Astrocyte of the hippocampus (primary cell): ENCODE data around the gene MCM3AP.
"Not testable (repeated sequence)": the region's sequence is repeated elsewhere in the genome, so short reads cannot be mapped to it uniquely, and the experiment has no call there.

Experiments used
- DNase-seq: peaks from one replicate; pipeline ENCODE4 v3.0.0; 2011; ENCODE audit warnings: low read depth, low spot score

Gene MCM3AP

DNA sequence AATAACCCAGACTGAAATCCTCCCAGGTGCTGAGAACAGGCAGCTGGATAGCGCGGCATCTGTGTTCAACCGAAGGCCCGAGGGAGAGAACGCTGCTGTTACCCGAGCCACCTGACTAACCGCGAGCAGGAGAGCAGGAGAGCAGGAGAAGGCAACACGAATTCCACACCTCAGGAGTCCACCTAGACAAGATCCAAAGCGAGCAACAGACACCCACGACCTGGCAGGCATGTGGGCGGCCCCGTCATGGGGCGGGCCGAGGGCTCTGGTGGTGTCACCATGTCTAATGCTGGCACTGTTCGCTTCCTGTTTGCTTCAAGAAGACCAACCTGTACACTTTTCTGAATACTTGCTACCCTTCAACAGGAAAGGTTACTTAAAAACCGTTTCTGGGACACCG is 80.2 kb downstream of the MCM3AP start:
- DNase-seq, result no peak

DNA sequence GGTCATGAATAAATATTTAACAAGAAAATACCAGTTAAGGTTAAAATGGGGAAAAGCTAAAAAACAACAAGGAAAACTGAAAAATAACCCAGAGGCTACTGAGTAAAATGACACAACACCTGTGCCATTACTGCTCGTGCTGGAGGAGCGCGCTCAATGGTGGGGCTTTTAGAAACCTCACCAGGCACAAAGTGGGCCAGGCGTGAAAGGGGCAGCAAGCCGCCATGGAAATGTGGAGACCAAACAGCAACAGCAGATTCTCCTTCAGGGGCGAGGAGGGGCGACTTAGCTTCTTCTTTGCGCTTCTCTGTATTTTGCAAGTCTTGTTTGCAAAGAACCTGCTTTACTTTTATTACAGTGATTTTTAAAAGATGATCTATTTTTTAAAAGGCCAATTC is 82.2 kb downstream of the MCM3AP start:
- DNase-seq, result no peak

DNA sequence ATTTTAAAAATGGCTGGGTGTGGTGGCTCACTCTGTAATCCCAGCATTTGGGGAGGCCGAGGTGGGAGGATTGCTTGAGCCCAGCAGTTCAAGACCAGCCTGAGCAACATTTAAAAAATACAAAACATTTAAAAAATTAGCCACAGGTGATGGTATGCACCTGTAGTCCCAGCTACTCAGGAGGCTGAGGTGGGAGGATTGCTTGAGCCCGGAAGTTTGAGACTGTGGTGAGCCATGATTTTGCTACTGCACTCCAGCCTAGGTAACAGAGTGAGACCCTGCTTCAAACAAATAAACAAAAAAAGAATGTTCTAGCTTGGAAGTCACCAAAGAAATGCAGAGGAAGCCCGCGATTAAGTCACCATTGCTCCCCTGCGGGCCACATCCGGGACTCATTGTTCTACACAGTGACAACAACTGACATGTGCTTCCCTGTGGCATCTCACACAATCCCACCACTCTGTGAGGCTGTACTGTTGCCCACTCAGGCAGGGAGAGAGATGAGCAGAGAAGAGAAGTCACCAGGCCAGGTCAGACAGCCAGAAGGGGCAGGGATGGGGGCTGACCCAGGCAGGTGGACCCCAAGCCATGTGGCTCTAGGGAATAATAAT is 82.7 kb downstream of the MCM3AP start:
- DNase-seq, result no peak

DNA sequence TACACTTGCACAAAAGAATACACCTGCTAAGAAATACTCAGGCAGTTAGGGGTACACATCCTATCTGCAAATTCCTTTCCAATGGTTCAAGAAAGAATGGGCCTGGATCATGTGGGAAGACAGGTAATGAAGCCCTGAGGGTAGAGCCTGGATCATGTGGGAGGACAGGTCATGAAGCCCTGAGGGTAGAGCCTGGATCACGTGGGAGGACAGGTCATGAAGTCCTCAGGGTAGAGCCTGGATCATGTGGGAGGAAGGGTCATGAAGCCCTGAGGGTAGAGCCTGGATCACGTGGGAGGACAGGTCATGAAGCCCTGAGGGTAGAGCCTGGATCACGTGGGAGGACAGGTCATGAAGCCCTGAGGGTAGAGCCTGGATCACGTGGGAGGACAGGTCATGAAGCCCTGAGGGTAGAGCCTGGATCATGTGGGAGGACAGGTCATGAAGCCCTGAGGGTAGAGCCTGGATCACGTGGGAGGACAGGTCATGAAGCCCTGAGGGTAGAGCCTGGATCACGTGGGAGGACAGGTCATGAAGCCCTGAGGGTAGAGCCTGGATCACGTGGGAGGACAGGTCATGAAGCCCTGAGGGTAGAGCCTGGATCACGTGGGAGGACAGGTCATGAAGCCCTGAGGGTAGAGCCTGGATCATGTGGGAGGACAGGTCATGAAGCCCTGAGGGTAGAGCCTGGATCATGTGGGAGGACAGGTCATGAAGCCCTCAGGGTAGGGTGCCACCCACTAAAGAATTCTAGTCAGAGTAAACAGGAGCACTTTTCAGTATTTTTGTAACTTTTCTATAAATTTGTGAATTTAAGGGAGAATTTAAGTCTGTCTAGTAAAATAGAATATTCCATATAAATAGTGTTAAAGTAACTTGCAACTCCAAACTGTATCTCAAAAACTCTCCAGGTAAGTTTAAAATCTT is 84.3 kb downstream of the MCM3AP start:
- not testable (repeated sequence) for DNase-seq

DNA sequence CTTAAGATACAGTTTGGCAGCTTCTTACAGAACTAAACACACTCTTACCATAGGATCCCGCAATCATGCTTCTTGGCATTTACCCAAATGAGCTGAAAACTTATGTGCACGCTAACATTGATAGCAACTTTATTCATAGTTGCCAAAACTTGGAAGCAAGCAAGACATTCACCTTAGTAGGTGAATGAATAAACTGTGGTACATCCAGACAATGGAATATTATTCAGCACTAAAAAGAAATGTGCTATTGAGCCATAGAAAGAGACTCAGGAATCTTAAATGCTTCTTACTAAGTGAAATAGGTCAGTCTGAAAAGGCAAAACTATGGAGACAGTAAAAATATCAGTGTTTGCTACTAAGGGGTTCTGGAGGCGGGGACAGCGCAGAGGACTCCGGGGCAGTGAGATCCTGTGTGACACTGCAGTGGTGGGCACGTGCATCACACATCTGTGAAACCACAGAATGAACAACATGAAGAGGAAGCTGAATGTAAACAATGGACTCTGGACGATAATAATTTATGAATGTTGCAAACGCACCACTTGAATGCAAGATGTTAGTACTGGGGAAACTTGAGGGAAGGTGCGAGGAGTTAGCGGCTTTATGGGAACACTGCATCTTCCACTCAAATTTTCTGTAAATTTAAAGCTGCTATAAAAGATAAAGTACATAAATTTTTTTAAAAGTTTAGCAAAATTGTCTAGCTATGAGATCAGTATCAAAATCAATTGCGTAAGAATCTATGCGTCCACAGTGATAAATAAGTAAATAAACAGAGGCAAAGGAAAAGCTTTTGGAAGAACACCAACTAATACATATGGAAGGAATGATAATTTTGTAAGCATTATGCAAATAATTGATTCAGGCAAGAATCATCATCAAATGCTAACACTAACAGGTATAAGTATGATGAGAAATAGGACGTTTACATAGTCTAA is 85.7 kb downstream of the MCM3AP start:
- DNase-seq, result no peak

DNA sequence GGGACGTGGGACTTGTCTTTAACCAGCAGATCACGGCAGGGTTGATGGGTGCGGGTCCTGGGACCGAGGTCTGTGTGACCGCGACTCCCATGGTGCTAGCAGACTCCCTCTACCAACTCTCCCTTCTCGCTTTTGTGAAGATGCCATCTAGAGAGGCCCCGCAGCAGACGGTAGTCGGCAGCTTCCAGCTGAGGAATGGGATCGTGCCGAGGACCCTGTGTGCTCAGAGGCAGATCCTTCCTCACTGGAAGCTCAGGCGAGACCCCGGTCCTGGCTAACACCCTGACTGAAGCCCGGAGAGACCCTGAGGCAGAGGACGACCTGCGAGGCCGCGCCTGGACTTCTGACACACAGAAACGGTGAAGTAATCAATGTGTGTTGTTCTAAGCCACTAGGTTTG is 88.7 kb downstream of the MCM3AP start:
- DNase-seq, result no peak

DNA sequence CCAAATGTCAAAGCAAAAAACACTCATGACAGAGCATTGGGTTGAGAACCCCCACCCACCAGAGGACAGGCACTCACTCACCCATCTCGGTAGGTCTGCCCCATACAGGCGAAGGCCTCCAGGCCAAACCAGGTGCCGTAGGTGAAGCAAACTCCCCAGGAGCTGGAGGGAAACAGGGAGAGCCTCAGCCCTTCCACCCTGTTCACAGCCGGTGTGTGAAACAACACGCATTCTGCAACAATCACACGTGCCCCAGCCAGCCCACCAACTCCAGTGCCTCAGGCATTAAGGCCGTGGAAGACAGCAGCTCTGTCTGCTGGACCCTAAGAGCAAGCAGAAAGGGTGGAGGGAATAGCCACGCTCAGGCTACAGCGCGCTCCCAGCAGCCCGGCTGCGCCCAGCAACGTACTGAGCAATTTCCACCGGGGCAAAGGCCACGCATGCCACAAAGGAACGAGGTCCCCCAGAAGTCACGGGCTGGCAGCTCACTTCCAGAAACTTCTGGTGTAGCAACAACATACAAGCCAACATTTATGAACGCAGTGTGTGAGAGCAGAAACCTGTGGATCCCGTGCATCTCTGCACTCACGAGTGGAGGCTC is 89.7 kb downstream of the MCM3AP start:
- DNase-seq, result no peak

DNA sequence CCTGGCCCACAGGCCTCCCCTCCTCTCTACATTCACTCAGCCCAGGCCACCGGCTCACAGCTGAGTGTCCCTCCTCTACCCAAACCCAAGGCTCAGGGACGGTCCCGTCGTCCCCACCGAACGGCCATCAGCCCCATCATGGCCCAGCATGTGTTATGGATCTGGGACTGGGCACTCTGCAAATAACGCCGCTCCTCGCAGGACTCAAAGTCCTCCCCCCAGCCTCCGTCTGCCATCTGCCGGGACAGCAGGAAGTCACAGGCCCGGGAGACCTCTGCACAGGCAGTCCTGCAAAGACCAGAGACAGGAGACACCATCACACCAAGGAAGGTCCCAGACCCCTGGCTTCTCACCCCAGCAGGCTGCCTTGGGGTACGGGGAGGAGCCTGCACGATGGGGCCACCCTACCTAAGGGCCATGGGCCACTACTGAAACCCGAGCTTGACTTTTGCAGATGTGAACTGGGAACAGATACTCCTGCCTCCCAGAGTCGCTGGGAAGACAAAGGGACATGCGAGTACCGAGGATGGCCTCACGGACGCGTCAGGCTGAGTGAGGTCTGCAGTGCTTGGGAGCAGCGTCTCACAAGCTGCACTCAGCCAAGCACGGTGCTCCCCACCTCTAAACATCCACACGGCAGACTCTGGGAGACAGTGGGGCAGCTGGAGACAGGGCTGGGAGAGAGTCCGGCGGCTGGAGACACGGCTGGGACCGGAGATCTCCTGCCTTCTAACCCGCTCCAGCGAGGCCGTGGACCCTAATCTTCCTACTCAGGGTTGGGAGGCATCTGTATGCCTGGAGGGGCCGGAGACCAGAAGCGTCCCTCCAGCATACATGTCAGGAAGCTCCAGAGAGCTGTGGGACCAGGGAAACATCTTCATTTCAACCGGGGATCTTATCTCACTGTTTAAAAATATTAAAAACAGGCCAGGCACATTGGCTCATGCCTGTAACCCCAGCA is 90.8 kb downstream of the MCM3AP start:
- DNase-seq, result no peak

DNA sequence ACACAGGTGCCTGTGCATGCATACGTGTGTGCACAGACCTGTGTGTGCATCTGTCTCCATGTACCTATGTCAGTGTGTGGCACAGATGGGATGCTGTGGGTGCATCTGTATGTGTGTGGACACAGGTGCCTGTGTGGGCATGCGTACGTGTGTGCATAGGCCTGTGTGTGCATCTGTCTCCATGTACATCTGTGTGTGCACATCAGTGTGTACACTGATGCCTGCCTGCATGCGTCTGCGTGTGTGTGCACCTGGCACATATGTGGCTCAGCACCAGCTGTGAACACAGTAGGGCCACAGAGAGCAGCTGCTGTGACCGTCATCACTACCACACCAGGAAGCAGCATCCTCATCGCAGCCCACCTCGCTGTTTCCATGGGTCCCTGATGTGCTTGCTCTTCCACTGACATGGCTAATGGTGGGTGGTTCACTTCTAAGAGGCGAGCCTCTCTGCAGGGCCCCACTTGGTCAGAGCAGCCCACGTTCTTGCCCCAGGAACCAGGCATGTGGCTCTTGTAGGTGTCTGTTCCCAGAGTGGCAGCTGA is 91.5 kb downstream of the MCM3AP start:
- DNase-seq, result no peak

DNA sequence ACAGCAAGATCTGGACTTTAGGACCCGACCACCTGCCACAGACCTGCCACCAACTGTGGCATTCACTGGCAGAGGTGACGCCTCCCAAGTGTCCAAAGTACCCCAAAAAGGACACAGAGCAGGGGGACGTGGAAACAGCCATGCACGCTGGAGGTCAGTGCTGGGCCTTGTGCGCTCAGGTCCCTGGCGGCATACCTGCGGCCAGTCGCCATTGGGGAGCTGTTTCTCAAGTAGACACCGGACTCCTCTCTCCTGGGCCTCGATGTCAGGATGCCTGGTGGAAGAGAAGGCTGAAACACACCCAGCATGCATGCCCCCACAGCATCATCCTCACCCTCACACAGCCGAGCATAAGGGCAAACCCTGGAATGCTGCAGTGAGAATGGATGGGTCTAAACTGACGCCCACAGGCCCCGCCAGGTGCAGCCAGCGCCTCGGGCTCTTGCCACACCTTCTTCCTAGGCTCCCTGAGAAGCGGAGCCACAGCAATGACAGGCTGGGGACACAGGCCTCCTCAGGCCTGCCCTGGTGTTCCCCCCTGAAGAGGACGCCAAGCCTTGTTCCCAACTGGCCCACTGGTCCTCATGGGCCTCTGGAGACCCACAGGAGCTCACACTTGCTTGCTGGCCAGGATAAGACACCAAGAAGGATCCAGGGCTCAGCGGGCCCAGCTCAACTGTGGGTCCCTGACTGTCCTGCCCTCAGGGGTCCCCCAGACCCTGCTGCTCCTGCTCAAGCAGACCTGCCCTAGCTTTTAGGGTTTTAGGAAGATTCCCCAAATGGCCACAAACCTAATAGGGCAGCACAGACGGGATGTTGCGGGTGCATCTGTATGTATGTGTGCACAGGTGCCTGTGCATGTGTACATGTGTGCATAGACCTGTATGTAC is 93.5 kb downstream of the MCM3AP start:
- DNase-seq, result no peak

DNA sequence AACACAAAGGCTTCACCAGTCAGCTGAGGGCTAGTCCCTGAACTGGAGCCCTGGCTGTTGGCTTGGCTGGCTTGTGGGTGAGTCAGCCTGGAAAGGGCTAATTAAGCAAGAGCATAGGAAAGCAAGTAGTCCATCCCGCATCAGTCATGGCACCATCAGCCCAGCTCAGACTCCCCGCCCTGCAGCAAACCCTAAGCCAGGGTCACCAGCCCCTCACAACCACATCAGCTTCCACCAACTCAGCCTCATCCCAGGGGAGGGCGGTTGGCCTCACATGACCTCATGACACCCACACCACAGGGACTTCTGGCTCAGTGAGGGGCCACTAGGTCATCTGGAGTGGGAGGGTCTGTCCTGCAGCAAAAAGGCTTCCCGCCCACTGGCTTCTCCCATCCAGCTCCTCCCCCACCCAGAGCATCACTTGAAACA is 94.1 kb downstream of the MCM3AP start:
- peak; percentile 87 for DNase-seq

DNA sequence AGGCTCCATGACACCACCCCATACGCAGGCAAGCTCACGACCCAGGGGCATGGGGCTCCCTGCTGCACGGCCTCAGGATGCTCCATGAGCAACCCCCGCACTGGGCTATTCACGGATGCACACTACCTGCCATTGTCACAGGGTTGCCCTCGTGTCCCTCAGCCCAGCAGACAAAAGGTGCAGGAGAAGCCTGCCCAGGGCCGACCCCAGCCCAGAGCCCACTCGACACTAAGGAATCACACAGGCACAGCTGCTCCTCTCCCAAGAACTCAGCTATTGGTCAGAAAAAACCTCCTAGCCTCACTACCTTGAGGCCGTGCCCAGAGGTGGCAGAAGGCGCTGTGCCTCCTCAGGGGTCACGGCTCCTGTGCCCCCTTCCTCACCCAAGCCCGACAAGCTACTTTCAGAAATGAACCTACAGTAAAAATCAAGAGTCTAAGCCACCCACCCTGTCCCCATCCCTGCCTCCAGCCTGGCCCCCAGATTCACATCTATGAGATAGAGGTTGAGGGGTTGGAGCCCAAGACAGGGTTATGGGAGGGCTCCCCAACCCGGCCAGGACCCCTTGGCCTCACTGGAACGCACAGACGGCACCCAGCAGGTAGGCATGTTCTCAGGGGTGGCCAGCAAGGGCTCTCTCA is 94.8 kb downstream of the MCM3AP start:
- DNase-seq, result no peak

DNA sequence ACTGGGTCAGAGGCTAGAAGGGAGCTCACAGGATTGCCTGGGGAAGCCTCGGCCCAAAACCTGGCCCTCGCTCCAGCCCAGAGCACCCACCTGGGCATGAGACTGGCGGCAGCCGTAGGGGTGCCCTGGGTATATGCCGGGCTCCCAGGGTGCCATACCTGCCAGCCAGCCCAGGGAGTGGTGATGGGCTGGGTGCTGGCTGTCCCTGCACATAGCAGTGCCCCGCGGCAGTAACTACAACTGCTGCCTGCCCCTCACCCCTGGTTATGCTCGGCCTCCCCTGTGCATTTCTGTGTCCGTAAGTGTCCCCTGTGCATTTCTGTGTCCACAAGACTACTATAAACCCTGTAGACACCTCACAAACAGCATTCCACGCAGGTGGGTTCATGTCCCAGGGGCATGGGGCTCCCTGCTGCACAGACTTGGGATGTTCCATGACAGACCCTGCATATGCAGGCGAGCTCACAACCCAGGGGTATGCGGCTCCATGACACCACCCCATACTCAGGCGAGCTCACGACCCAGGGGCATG is 95.4 kb downstream of the MCM3AP start:
- no peak for DNase-seq

DNA sequence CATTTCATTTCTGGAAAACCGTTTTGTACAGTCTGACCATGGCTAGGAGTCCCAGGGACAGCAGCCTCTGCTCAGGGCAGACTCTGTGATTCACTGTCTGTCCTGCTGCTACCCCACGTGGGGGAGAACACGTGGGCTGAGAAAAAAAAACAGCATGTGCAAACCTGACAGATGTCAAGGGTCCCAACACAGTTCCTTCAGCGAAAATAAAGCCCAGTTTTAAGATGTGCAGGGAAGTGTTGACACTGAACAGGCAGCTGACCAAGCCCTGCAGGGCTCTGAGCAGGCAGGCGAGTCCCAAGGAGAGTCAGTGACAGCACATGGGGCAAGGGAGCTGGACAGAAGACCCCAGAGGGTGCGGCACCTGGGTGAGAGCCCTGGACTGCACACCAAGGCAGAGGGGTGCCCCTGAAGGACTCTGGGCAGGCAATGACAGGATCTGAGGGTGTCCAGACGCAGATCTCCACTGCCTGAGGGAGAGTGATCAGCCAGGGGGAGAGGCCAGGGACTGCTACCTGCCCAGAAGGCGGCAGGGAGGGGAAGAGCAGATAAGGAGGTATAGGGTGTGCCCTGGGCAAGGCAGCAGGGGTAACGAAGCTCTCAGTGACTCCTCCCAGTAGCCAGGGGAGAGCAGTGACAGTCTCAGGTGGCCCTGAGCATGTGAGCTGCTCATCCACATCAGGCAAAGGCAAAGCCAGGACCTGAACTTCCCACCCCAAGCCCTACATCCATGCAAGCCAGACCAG is 96.0 kb downstream of the MCM3AP start:
- peak; percentile 64 for DNase-seq

DNA sequence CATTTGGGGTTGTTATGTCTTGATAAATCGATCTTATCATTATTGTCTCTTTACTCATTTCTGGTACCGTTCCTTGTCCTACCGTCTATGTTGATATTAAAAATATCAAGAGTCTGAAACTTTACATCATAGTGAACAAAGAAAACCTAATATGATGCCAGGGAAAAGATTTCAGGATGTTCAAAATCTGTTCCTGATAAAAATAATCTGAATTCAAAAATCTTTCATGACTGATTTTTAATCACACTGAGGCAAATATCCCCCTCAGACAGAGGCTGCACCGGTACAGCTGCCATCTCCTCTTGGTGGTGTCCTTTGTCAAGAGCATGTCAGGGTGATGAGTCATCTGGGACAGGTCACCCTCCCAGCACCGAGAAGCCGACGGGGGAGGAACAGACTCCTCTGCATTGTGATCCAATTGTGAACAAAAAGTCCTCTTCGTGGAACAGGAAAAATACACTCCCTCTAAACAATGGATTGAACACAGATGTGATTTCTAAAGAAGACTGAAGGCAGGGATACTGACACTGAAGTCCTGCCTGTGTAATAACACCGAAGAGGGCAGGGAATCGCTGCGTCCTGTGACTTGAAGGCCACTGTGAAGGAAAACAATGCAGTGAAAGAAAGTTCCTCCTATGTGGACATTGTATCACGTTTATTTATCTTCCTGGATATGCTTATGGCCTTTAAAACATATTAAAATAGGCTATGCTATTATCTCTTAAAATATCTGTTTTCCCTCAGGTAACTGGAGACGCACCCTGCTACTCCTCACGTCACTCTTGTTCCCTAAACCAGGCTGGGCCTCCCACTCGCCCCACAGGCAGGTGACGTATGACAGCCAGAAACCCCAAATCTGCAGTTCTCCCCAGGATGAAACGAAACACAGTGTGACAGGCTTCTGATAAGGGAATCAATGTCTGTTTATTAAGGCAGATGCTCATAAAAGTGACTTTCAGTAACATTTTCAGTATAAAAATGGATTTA is 96.9 kb downstream of the MCM3AP start:
- DNase-seq, result peak; percentile 70

DNA sequence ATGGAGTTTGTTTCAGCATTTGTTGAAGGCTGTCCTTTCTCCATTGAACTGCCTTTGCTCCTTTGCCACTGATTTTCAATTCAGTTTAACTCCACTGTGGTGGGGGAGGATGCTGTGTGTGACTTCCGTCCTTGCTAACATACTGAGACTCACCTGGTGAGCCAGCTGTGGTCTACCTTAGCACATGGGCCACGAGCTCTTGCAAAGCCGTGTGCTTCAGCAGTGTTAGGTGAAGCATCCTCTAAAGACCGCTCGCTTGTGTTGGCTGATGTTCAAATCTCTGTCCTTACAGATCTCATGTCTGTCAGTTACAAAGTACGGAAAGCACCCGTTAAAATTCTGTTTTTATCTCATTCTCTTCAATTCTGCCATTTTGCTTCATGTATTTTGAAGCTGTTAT is 97.6 kb downstream of the MCM3AP start:
- DNase-seq, result no peak
